K562 (cell line): ENCODE measurements around the gene SPATA32. TPM values are rescaled to one million over a fixed set of nuclear protein-coding genes. Genes with fewer than 3 reads are reported as not detected.

Experiments
- ARNT ChIP-seq, 2 experiments: fragments of 450-650 bp; IDR thresholded peaks; 2 replicates each; pipeline ENCODE4 v1.6.1; 2016; ENCODE audit warnings: mild to moderate bottlenecking in 1 of 2
- BRF2 ChIP-seq: IDR thresholded peaks from 3 replicates; pipeline ENCODE4 v1.6.1; 2011; ENCODE audit warnings: borderline replicate concordance, mild to moderate bottlenecking; ENCODE audit not compliant: insufficient read length, insufficient read depth
- DDX20 ChIP-seq: fragments of 450-650 bp; IDR thresholded peaks from 2 replicates; pipeline ENCODE4 v1.6.1; 2016; ENCODE audit warnings: missing genetic modification characterization, low read depth, mild to moderate bottlenecking, missing compliant biosample characterization, moderate library complexity
- ERF ChIP-seq: fragments of 450-650 bp; formaldehyde crosslinking; IDR thresholded peaks from 2 replicates; pipeline ENCODE4 v1.4.0; 2020; ENCODE audit warnings: mild to moderate bottlenecking, mixed read lengths
- HIVEP1 ChIP-seq: fragments of 250-450 bp; sonication (Bioruptor Pico); IDR thresholded peaks from 2 replicates; pipeline ENCODE4 v1.4.0; 2020; ENCODE audit warnings: mild to moderate bottlenecking
- PHB2 ChIP-seq: fragments of 450-650 bp; IDR thresholded peaks from 2 replicates; pipeline ENCODE4 v1.6.1; 2017; ENCODE audit warnings: low read depth
- RCOR1 ChIP-seq, 2 experiments: IDR thresholded peaks; 2 replicates each; pipeline ENCODE4 v1.6.1; 2012; ENCODE audit warnings: low read depth in 2 of 2, low read length in 2 of 2, borderline replicate concordance in 1 of 2, improper control_type of control experiment in 1 of 2
- RFX1 ChIP-seq: fragments of 450-650 bp; IDR thresholded peaks from 2 replicates; pipeline ENCODE4 v1.6.1; 2016; ENCODE audit warnings: mild to moderate bottlenecking, moderate library complexity
- SIRT6 ChIP-seq: IDR thresholded peaks from one replicate; pipeline ENCODE4 v1.6.1; 2012; ENCODE audit warnings: low read depth, mild to moderate bottlenecking, control low read depth, inconsistent platforms, low read length, moderate library complexity
- SMARCA5 ChIP-seq: fragments of 450-650 bp; IDR thresholded peaks from 2 replicates; pipeline ENCODE4 v1.6.1; 2016
- SRSF7 ChIP-seq: fragments of 200-400 bp; formaldehyde crosslinking; optimal IDR thresholded peaks from 2 replicates; pipeline ENCODE3; 2017; ENCODE audit warnings: mild to moderate bottlenecking, low read depth, low read length
- TCF15 ChIP-seq: fragments of 250-450 bp; sonication (Bioruptor Pico); IDR thresholded peaks from 2 replicates; pipeline ENCODE4 v1.8.0; 2022; ENCODE audit warnings: moderate library complexity, mild to moderate bottlenecking, inconsistent platforms
- TEAD4 ChIP-seq, 2 experiments: sonication (generic) in 1 of 2; formaldehyde crosslinking in 1 of 2; IDR thresholded peaks; 2 replicates each; pipeline versions ENCODE4 v1.6.1 to v1.8.0; 2012 to 2022; ENCODE audit warnings: borderline replicate concordance in 1 of 2, inconsistent platforms in 1 of 2, low read length in 1 of 2, mild to moderate bottlenecking in 1 of 2, missing genetic modification reagents in 1 of 2
- ZNF589 ChIP-seq: fragments of 200-800 bp; sonication (Bioruptor generic); IDR thresholded peaks from 2 replicates; pipeline ENCODE4 v1.6.1; 2016; ENCODE audit warnings: low read depth, missing genetic modification characterization, missing compliant biosample characterization
- ZNF717 ChIP-seq: fragments of 250-450 bp; sonication (Bioruptor Pico); IDR thresholded peaks from 2 replicates; pipeline ENCODE4 v1.5.0; 2021
- ZNF785 ChIP-seq: fragments of 250-450 bp; sonication (Bioruptor Pico); IDR thresholded peaks from 2 replicates; pipeline ENCODE4 v1.4.0; 2020; ENCODE audit warnings: mild to moderate bottlenecking
- polyA plus RNA-seq, 8 experiments: library from polyadenylated mRNA; depleted of rRNA in 4 of 8; stranded (reverse) in 5 of 8; unstranded in 3 of 8; fragments of >200 nt; fragmentation: Nextera tagmentation in 2 of 8; fragmentation: Illumina TruSeq in 1 of 8; extraction: Ambion mirVana in 2 of 8; extraction: Trizol in 1 of 8; gene quantifications; 2 replicates each; pipeline versions ENCODE4 v1.2.1 to v1.2.3, GENCODE V29; 2011 to 2014; ENCODE audit warnings: inconsistent platforms in 1 of 8, missing spikeins in 1 of 8
- total RNA-seq, 7 experiments: library from RNA; depleted of rRNA in 6 of 7; stranded (reverse); fragments of >200 nt in 6 of 7; fragmentation: Illumina TruSeq in 2 of 7; extraction: Trizol in 2 of 7; gene quantifications; 2 replicates each; pipeline versions ENCODE4 v1.2.1 to v1.2.3, GENCODE V29; 2011 to 2021; ENCODE audit warnings: low replicate concordance in 1 of 7
- TF ChIP-seq, protein P1 (sequence below): fragments of 200-400 bp; formaldehyde crosslinking; IDR thresholded peaks from 2 replicates; pipeline ENCODE4 v1.6.1; 2017; ENCODE audit warnings: mild to moderate bottlenecking, low read depth, low read length, moderate library complexity
- TF ChIP-seq, protein P2 (sequence below): fragments of 450-650 bp; formaldehyde crosslinking; IDR thresholded peaks from 2 replicates; pipeline ENCODE4 v1.4.0; 2020; ENCODE audit warnings: mild to moderate bottlenecking, moderate library complexity
- TF ChIP-seq, protein P3 (sequence below): fragments of 250-450 bp; sonication (Bioruptor Pico); IDR thresholded peaks from 2 replicates; pipeline ENCODE4 v1.8.0; 2021; ENCODE audit warnings: moderate library complexity, mild to moderate bottlenecking, inconsistent platforms

SPATA32 gene
- total and polyA plus RNA-seq, 9 of the 15 experiments (the other 6 are each of a cell fraction or from before 2014, with no cell fraction given): 0.03 to 0.06 TPM; not detected in 7

- TF ChIP-seq, protein P1, sequence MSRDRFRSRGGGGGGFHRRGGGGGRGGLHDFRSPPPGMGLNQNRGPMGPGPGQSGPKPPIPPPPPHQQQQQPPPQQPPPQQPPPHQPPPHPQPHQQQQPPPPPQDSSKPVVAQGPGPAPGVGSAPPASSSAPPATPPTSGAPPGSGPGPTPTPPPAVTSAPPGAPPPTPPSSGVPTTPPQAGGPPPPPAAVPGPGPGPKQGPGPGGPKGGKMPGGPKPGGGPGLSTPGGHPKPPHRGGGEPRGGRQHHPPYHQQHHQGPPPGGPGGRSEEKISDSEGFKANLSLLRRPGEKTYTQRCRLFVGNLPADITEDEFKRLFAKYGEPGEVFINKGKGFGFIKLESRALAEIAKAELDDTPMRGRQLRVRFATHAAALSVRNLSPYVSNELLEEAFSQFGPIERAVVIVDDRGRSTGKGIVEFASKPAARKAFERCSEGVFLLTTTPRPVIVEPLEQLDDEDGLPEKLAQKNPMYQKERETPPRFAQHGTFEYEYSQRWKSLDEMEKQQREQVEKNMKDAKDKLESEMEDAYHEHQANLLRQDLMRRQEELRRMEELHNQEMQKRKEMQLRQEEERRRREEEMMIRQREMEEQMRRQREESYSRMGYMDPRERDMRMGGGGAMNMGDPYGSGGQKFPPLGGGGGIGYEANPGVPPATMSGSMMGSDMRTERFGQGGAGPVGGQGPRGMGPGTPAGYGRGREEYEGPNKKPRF: no peak
- TF ChIP-seq BRF2 (no peak), HIVEP1 (no peak), TEAD4 (IDR thresholded peaks at IDR 0.05; ENCODE audit: low read length) (no peak), TEAD4 (CRISPR knock-in tag; IDR thresholded peaks at IDR 0.05; ENCODE audit: borderline replicate concordance) (no peak), ZNF589 (CRISPR knock-in tag) (0 out of 2 replicates have a peak, but pooled peaks have one; percentile 38), TCF15 (CRISPR knock-in tag) (no peak), SIRT6 (no peak), ZNF717 (CRISPR knock-in tag) (no peak), SMARCA5 (no peak), ZNF785 (no peak), RFX1 (no peak), SRSF7 (no peak), RCOR1 (IDR thresholded peaks at IDR 0.05; ENCODE audit: borderline replicate concordance in 1 of 2, low read depth in 2 of 2, low read length in 2 of 2) (no peak), DDX20 (tag) (no peak), PHB2 (no peak), ERF (no peak), ARNT (IDR thresholded peaks at IDR 0.05) (no peak)
- TF ChIP-seq, protein P2, sequence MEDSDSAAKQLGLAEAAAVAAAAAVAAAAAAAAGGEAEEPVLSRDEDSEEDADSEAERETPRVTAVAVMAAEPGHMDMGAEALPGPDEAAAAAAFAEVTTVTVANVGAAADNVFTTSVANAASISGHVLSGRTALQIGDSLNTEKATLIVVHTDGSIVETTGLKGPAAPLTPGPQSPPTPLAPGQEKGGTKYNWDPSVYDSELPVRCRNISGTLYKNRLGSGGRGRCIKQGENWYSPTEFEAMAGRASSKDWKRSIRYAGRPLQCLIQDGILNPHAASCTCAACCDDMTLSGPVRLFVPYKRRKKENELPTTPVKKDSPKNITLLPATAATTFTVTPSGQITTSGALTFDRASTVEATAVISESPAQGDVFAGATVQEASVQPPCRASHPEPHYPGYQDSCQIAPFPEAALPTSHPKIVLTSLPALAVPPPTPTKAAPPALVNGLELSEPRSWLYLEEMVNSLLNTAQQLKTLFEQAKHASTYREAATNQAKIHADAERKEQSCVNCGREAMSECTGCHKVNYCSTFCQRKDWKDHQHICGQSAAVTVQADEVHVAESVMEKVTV (CRISPR knock-in tag): no peak
- TF ChIP-seq, protein P3, sequence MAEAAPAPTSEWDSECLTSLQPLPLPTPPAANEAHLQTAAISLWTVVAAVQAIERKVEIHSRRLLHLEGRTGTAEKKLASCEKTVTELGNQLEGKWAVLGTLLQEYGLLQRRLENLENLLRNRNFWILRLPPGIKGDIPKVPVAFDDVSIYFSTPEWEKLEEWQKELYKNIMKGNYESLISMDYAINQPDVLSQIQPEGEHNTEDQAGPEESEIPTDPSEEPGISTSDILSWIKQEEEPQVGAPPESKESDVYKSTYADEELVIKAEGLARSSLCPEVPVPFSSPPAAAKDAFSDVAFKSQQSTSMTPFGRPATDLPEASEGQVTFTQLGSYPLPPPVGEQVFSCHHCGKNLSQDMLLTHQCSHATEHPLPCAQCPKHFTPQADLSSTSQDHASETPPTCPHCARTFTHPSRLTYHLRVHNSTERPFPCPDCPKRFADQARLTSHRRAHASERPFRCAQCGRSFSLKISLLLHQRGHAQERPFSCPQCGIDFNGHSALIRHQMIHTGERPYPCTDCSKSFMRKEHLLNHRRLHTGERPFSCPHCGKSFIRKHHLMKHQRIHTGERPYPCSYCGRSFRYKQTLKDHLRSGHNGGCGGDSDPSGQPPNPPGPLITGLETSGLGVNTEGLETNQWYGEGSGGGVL (CRISPR knock-in tag): no peak
Measured at GRCh38 chr17:45247429-45248131, 14.3 kb downstream of the SPATA32 start (continued).
